CD4-positive, alpha-beta T cell treated with Interleukin-6 for 4 hours (primary cell): ENCODE data around the gene DCTN1.

Experiments used
- DNase-seq: peaks from one replicate; pipeline ENCODE4 v3.0.0-alpha.2; 2020; ENCODE audit warnings: mixed read lengths

Gene DCTN1

DNA sequence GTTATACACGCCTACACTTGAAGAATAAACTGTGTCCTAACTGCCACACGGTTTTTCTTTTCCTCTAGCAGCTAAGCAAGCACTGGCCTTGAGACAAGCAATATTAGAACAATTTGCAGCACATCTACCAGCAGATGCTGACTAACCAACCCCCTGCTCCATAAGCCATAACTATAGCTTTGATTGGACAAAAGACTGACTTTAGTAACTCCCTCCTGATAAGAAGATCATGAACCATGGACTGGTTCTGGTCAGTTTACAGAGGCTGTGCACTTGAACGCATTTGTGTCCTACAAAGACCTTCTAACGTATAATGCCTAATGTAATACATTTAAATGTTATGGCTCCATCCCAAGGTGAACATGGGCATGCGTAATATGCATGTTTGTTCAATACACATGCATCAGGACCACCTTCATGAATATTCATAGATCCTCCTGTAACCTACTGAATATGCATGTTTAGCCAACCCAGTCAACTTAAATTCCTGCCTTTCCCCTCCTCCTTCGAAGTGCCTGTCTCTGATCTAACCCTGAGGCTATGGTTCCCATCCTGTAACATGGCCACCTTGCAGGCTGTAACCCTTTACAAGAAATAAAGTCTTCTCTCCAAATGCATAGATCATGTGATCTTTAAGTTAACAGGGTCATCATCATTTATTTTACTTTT lies 63.4 kb downstream of the DCTN1 start:
- DNase-seq, result no peak

DNA sequence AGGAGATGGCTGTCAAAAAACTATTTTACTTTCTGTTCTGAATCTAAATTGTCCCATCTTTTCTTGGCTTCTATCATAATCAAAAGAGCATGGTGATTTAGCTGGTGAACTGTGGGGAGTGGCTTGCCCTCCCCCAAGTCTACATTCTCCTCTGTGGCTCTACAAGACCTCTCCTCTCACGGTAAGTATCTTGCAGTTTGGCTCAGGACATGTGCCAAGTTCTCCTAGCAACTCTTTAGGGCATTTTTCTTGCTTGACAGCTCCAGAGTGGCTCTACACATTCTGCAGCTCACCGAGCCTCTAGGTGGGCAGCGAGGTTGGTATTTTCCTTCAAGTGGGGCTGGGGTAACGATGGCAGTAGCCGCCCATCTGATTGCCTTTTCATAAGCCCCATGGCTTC lies 66.0 kb downstream of the DCTN1 start:
- DNase-seq, result no peak

DNA sequence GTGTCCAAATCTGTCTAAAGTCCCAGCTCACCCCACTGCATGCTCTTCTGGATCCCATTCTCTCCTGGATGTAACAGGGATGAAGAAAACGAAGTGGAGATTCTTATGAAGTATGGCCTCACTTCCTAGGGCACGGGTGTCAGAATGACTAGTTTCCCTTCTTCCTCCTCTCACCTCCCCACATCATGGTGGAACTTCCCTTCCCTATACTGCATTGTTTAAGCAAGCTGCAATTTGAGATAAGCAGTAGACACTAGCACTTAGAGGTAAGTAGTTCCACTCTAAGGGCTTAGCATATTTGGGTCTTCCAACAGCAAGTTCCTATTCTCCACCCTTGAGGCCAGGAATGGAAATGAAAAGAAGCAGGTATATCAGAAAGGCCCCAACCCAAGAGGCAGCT lies 66.6 kb downstream of the DCTN1 start:
- no peak for DNase-seq

DNA sequence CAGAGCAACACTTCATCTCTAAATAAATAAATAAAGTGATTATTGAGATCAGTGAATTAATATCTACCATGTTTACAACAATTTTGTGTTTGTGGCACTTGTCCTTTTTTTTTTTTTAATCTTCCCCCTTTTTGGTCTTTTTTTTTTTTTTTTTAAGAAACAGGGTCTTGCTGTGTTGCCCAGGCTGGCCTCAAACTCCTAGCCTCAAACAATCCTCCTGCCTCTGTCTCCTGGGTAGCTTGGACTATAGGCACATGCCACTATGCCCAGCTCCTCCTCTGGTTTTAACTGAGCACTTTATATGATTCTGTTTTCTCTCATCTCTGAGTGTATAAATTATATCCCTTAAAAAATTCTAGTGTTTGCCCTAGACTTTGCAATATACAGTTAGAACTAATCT lies 67.2 kb downstream of the DCTN1 start:
- no peak for DNase-seq
